ENCODE results near the gene COL25A1. TPM values are rescaled to one million over a fixed set of nuclear protein-coding genes. Genes with fewer than 3 reads are reported as not detected.

Gene COL25A1
- total RNA-seq, 1 donor from 2014 or later, result 1.3 TPM

GRCh38 chr4:108783665-108784463 lies 518.6 kb downstream of the COL25A1 start:
- Mint-ChIP-seq H3K9me3 (ENCODE audit: unreplicated experiment) (no peaks in the 10 kb centered on the region), H3K36me3 (ENCODE audit: unreplicated experiment) (no peaks in the 10 kb centered on the region), H3K27ac (ENCODE audit: unreplicated experiment) (no peak overlapping the region)

GRCh38 chr4:108779958-108780357 lies 522.5 kb downstream of the COL25A1 start:
- Mint-ChIP-seq H3K27me3 (ENCODE audit: unreplicated experiment) (peaks cover 10% of the 10 kb centered on the region), H3K4me1 (ENCODE audit: unreplicated experiment) (no peaks in the 10 kb centered on the region), H3K36me3 (ENCODE audit: unreplicated experiment) (no peaks in the 10 kb centered on the region), H3K4me3 (ENCODE audit: unreplicated experiment) (no peak overlapping the region), H3K27ac (ENCODE audit: unreplicated experiment) (no peak overlapping the region), H3K9me3 (ENCODE audit: unreplicated experiment) (no peaks in the 10 kb centered on the region)
- TF ChIP-seq CTCF (IDR thresholded peaks at IDR 0.05), result no peak
- DNase-seq (ENCODE audit: extremely low spot score, unreplicated experiment), result no peak

More at GRCh38 chr4:108783665-108784463, 518.6 kb downstream of the COL25A1 start:
- Mint-ChIP-seq H3K27me3 (ENCODE audit: unreplicated experiment) (peaks cover 10% of the 10 kb centered on the region), H3K4me1 (ENCODE audit: unreplicated experiment) (no peaks in the 10 kb centered on the region), H3K4me3 (ENCODE audit: unreplicated experiment) (no peak overlapping the region)
- TF ChIP-seq CTCF (IDR thresholded peaks at IDR 0.05), result peak; percentile 54
- DNase-seq (ENCODE audit: extremely low spot score, unreplicated experiment), result no peak

- DNase-seq (ENCODE audit: extremely low spot score, unreplicated experiment), result no peak
- Mint-ChIP-seq H3K4me3 (ENCODE audit: unreplicated experiment) (no peak overlapping the region), H3K36me3 (ENCODE audit: unreplicated experiment) (no peaks in the 10 kb centered on the region), H3K27me3 (ENCODE audit: unreplicated experiment) (peaks cover 10% of the 10 kb centered on the region), H3K9me3 (ENCODE audit: unreplicated experiment) (no peaks in the 10 kb centered on the region), H3K27ac (ENCODE audit: unreplicated experiment) (no peak overlapping the region), H3K4me1 (ENCODE audit: unreplicated experiment) (no peaks in the 10 kb centered on the region)
- no peak for TF ChIP-seq CTCF (IDR thresholded peaks at IDR 0.05)
These were observed 525.1 kb downstream of the COL25A1 start for GRCh38 chr4:108777388-108777787.

GRCh38 chr4:108775921-108776320 lies 526.5 kb downstream of the COL25A1 start:
- no peaks in the 10 kb centered on the region for H3K36me3 Mint-ChIP-seq (ENCODE audit: unreplicated experiment)
- TF ChIP-seq CTCF (IDR thresholded peaks at IDR 0.05), result no peak

GRCh38 chr4:108774809-108775530 lies 527.5 kb downstream of the COL25A1 start:
- DNase-seq (ENCODE audit: extremely low spot score, unreplicated experiment), result no peak
- H3K9me3 Mint-ChIP-seq (ENCODE audit: unreplicated experiment), result no peaks in the 10 kb centered on the region

More at GRCh38 chr4:108775921-108776320, 526.5 kb downstream of the COL25A1 start:
- Mint-ChIP-seq H3K27ac (ENCODE audit: unreplicated experiment) (no peak overlapping the region), H3K4me3 (ENCODE audit: unreplicated experiment) (no peak overlapping the region), H3K27me3 (ENCODE audit: unreplicated experiment) (peaks cover 10% of the 10 kb centered on the region), H3K4me1 (ENCODE audit: unreplicated experiment) (no peaks in the 10 kb centered on the region), H3K9me3 (ENCODE audit: unreplicated experiment) (no peaks in the 10 kb centered on the region)
- DNase-seq (ENCODE audit: extremely low spot score, unreplicated experiment), result no peak

More at GRCh38 chr4:108774809-108775530, 527.5 kb downstream of the COL25A1 start:
- H3K27me3 Mint-ChIP-seq (ENCODE audit: unreplicated experiment), result peaks cover 9% of the 10 kb centered on the region
- no peaks in the 10 kb centered on the region for H3K36me3 Mint-ChIP-seq (ENCODE audit: unreplicated experiment)
- H3K4me3 Mint-ChIP-seq (ENCODE audit: unreplicated experiment), result no peak overlapping the region
- H3K27ac Mint-ChIP-seq (ENCODE audit: unreplicated experiment), result no peak overlapping the region
- H3K4me1 Mint-ChIP-seq (ENCODE audit: unreplicated experiment), result no peaks in the 10 kb centered on the region
- no peak for TF ChIP-seq CTCF (IDR thresholded peaks at IDR 0.05)
